Measurements from ENCODE around the gene NTNG2.

The NTNG2 gene

DNA sequence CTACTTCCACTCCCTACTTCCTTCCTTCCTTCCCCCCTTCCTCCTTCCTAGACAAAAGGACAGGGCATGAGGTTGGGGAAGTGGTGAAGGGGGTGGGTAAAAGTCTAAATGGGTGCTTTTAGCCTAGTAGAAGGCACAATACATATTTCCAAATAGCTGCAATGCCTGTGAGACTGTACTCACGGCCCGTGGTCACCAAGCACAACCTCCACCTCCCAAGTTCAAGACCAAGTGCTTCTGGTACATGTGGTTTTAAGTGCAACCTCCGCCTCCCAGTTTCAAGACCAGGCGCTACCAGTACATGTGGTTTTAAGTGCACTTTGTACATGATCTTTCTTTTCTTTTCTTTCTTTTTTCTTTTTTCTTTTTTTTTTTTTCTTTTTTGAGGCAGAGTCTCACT, 14.5 kb upstream of the NTNG2 start:
- no peak for DNase-seq

DNA sequence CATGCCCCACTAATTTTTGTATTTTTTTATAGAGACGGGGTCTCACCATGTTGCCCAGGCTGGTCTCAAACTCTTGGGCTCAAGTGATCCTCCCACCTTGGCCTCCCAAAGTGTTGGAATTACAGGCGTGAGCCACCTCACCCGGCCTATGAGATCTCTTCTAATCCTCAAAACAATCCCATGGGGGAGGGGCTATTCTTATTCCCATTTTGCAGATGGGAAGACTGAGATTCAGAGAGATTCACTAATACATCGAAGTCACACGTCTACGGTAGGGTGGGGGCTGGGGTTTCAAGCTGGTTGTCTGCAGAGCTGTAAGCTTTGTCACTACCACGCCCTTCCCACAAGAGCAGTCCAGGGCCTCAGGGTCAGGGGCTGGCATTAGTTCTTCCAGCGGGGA, 14.0 kb upstream of the NTNG2 start:
- DNase-seq, result no peak

DNA sequence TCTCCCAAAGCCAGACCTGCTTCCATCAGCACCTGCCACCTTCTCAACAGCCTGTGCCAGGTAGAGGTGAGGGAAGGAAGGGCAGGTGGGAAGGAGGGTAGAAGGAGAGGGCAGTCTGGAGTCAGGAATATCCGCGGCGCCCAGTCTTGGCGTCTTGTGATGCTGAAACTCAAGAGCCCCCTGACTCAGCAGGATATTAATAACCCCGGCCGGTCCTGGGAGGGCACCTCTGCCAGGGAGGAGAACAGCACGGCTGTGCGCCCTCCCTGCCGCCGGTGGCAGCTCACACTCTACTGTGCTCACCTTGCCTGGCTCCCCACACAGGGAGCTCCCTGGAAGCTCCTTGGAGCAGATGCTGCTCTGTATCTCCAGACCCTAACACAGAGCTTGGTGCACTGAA, 11.6 kb upstream of the NTNG2 start:
- no peak for DNase-seq

DNA sequence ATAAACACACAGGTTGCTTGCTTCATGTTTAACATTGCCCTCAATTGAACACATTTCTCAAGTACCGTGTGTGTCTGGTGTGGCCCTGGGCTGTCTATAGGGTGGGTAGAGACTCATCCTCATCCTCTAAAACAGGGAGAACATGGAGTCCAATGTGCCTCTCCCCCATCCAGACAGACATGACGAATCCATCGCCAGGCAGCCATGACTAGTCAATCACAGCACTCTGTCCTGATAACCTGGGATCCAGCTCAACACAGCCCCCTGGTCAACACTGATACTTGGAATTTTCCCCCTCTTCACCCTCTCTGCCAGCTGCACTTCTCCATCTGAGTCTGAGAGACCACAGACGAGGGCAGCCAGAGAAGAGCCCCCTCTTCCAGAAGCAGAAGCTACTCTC, 10.7 kb upstream of the NTNG2 start:
- no peak for DNase-seq

DNA sequence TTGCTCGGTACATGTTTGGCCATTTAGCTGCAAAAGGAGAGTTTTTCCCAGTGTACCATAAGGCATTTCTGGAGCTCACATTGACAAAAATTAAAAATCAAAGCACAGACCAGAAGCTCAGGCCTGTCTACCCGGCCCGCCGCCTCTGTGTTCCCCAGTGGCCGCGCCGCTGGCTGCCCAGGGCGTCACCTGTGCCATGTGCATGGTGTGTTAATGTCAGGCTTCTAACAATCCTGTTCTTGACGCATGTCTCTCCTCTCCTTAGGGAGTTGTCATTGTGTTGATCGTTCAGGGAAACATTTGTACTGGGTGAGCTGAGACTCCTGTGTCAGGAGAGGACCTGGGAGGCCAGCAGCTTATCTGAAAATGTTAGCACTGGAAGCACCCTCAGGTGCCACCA, 9.6 kb upstream of the NTNG2 start:
- DNase-seq, result no peak

DNA sequence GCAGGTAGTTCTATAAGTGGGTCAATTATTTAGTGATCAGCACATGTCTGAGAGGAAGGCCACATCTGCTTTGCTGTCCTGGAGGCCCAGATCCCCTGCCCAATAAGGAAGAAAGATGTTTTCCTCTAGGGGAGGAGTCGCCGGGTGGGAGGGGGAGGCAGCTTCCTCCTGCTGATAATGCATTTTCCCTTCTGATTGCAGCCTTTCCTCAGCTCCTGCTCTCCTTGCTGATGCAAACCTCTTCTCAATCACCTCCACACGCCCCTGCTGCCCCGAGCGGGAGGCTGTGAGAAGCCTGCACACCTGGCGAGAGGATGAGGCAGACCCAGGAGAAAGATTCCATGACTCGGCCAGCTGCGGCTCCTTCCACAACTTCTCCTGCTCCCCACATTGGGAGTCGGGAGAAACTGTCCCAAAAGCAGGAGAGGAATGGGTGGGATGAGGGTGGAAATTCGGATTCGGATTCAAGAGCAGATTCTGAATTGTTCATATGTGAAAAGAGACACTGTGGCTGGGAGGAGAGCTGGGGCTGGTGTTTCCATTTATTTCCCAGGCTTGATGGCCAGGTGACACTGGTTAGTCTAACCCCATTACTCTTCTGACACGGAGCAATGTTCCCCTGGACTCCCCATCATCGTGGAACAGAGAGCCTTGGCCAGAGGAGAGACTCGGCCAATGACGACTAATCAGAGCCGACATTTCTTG, 6.8 kb upstream of the NTNG2 start:
- DNase-seq, result no peak

DNA sequence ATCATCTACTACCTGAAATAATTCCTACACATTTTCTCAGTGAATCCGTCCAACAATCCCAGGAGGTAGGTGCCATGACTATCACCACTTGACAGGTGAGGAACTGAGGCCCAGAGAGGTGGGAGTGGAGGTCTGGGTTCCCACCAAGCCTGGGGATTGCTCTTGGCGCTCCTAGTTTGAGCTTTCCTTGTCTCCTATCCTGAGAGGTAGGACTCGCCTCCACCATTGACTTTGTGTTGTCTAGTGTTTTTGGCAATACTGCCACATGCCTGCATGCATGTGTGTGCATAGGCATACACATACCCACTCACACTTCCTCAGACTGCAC, 6.3 kb upstream of the NTNG2 start:
- no peak for DNase-seq

DNA sequence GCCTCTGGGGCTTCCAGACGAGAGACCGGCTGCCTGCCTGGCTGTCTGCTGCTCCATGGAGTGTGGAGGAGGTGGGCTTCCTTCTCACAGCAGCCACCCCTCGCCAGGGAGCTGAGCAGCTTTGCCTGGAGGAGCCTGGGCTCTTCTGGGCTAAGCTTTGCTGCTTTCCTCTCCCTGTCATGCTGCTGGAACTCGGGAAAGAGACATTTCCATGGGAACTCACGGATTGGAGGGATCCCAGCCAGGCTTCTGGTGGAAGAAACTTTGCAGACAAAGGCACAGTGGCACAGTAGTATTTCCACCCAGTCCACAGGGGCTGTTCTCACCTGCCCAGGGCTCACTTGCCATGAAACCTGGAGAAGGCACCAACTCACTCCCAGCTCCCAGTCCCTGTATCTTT, 5.6 kb upstream of the NTNG2 start:
- no peak for DNase-seq

DNA sequence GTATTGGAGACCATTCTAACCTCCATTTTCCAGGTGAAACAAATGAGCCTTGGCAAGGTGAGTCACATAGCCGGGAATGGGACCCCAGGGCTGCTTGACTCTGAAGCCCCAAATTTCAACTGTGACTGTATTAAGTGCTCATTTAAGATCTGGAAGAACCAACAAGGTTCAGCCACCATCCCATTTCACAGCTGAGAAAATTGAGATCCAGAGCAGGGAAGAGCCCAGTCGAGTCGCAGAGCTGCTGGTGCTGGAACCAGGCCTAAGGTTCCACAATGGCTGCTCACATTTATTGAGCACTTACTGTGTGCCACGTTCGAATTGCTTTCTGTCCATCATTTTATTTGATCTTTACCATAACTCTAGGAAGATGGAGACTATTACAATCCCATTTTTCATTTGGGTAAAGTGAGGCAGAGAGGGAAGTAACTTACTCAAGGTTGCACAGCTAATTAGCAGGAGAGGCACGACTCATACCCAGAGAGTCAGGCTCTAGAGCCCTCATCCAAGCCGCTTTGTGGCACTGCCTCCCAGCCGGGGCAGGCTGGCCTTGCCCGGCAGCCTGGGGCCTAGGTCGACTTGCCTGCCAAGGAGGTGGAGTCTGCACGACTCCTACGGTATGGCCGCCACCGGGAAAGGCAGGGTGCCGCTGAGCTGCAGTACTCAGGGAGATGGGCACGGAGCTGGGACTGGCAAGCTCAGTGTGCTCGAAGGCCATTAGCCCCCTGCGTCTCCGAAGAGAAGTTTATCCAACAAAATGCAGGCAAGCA, 4.3 kb upstream of the NTNG2 start:
- DNase-seq, result no peak

DNA sequence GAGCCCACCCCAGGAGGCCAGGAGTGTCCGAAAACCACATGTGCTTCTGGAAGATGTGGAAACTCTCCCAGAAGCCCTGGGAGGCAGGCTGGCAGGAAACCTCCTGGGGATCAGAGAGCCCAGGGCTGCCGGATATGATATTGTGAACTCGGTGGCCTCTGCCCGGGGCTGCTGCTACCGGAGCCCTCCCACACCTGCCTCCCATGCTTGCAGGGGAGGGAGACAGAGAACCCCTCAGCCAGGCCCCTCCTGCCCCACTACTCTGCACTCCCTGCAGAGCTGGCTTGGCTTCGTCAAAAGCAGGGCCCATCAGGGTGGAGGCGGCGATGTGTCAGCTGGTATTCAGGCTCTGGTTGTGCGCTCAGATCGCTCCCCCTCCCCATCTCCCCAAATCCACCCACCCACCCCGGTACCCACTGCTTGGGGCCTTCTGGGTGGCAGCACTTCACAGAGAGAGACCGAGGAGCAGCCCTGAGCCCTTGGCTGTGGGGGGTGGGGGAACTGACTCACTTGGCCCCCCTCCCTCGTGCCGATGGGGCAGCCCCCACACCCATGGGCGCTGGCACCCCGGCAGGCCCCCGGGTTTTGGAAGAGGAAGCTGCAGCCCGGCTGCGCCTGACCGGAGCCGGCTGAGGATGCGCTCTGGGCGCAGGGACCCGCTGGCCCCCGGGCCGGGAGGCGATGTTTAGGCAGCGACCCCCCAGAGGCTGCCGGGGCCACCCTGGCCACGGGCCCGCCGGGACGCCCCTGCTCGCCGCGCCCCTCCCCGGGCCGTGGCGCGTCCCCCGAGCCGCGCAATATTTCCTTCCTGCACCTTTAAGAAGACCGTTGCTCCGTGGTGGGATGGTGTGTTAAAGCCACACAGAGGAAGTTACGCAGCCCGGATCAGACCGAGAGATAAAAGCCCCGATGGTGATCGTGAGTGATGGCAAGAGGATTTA, 786 bp upstream of the NTNG2 start:
- peak; percentile 50 for DNase-seq

DNA sequence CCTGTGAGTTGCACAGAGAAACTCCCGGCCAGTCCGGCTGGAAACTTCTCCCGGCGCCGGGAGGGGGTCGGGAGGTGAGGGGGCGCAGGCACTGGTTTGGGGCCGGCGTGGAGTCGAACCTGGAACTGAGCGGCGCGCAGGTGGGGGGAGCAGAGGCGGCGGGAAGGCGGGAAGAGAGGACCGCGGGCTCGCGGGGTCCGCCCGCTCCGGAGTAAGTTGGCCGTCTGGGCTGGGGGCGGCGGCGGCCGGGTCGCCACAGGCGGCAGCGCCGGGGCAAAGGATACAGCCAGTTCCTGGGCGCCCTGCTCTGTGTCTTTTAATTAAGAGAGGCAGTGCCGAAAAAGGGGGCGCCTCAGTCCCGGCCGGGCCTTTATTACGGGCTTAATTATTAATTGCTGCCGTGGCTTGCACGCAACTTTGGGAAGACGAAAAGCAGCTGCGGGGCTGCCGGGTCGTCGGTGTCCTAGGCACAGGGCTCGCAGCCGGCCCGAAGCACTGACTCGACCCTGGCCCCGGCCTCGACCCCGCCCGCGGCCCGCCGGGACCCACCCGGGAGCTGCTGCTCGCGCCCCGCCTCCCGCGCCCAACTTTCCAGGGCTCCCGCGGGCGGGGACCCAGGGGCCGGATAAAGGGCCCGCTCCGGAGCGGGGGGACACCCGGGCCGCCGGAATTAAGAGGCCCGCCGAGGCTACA, 1.1 kb downstream of the NTNG2 start:
- no peak for DNase-seq

DNA sequence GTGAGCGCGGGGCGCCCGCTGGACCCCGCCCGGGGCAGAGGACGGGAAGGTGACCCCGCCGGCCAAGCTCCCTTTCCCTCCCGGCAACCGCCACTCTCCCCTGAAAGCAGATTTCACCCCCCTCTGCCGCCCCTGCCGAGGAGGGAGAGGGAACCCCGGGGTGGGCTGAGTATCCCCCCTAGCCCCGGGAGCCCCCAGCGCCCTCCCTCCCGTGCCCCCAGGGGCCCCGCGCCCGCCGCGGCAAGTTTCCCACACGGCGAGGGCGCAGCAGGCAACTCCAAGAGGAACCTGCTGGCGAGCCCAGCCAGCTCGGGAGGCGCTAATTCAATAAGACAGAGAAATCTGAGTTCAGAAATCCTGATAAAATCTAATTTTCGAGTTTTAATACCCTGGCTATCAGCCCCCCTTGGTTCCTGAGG, 1.6 kb downstream of the NTNG2 start:
- DNase-seq, result no peak

DNA sequence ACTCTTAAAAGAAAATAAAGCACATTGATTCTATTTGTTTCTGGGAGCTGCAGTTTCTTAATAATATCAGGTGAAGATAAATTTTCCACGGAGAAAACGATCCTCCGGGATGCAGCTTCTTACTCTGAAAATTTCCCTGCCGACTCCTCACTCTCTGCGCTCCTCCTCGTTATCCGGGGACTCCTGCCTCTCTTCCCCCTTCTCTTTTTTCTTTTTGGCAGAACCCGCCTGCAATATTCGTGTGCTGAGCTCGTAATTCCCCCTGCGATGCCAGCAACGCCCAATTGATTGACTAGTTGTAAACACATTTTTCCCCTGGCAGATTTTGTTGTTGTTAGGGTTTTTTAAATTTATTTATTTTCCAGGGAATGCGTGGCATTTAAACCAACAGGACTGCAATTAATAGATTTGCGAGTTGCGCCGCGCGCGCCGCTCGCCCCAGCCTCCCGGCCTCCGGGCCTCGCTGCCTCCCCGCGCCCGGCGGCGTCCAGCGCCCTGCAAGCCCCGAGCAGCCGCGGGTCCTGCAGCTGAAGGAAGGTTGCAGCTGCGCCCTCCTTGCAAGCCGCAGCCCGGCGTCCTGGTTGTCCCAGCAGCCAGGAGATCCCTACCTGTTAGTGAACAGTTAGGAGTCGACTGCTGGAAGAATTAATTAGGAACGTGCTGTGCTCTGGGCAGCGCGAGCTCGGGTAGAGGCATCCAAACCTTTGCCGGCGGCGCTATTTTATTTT, 2.2 kb downstream of the NTNG2 start:
- DNase-seq, result no peak

DNA sequence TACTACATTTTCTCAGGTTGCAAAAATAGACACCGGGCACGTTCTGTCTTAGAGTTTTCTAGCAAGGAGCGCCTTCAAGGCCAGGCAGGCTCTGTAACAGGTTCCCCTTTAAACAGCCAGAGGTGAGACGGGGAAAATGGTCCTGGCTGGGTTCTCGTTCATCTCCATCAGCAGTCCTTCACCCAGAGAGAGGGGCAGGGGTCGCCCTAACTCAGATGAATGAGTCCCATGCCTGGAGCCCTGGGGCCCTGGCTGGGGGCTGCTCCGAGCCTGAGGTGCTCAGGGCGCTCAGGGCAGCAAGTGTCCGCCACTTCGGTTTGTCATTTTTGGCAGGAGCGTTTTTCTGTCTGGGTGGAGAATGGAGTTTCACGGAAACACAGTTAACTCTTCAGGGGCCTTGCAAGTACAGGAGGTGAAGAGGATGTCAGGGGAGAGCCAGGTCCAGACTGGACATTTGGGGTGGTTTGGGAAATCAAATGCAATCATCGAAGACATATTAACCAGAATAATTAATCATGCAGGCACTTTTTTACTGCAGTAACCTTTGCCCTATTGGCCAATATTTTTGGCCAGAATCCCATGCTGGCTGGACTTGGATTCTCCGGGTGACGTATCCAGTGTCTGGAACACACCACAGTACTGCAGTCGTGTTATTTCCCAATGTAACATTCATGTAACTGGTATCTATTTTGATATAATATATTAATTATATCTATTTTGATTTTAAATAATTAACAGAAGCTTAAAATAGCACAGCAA, 2.9 kb downstream of the NTNG2 start:
- no peak for DNase-seq

DNA sequence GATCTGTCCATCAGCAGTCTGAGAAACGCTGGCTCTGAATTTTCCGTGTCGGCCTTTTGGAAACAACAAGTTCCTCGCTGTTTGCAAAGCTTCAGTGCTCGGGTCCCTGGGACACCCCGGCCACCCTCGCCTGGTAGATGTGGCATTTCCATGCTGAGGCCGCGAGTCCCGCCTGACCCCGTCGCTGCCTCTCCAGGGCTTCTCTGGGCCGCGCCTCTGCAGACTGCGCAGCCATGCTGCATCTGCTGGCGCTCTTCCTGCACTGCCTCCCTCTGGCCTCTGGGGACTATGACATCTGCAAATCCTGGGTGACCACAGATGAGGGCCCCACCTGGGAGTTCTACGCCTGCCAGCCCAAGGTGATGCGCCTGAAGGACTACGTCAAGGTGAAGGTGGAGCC, 4.7 kb downstream of the NTNG2 start:
- no peak for DNase-seq

DNA sequence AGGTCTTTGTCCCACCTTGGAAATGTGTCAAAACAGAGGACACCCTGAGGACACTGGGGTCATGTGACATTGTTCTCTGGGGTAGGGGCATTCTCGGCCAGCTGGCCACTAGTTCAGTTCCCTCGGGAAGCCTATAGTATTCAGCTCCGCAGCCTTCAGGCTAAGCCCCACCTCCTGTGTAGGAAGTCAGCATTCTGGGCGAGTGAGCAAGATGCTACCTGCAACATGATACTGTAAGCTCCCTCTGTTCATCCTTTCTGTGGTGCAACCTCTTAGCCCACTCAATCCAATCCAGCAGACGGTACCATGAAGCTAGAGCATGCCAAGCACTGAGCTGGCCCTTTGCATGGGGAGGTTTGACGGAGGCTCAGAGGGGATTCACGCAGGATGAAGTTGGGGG, 5.3 kb downstream of the NTNG2 start:
- DNase-seq, result no peak

DNA sequence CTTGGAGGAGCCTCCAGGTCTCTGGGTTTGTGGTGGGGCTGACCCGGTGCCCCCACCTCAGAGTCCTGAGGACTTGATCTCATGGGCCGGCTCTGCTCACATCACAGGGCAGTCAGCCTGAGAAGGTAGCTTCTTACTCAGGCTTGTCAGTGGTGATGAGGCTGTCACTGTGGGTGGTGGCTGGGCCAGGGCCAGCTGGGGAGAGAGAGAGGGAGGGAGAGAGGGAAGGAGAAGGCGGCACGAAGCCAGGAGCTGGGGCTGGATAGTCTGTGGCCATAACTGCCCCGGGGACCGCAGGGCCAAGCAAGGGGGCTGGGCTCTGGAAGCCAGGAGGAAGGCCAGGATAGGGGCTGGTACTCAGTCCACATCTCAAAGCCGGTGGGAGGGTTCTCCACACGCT, 6.5 kb downstream of the NTNG2 start:
- peak; percentile 60 for DNase-seq

DNA sequence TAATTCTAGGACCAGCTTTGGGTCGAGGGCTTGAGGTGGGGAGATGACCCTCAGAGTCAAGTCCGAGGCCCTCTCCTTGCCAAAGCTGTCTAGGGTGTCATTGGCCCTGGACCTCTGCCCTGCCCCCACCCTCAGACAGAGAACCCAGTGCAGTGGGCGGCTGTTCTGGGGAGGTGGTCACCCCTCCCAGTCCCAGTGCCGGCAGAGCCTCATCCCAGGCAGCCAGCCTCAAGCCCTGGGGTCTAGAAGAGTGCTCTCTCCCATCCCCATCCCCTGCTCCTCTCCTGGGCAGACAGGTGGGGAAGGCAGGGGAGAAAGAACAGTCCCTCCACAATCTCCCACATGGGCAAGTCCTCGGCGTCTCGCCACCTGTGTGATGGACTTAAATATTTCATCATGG, 7.0 kb downstream of the NTNG2 start:
- no peak for DNase-seq

DNA sequence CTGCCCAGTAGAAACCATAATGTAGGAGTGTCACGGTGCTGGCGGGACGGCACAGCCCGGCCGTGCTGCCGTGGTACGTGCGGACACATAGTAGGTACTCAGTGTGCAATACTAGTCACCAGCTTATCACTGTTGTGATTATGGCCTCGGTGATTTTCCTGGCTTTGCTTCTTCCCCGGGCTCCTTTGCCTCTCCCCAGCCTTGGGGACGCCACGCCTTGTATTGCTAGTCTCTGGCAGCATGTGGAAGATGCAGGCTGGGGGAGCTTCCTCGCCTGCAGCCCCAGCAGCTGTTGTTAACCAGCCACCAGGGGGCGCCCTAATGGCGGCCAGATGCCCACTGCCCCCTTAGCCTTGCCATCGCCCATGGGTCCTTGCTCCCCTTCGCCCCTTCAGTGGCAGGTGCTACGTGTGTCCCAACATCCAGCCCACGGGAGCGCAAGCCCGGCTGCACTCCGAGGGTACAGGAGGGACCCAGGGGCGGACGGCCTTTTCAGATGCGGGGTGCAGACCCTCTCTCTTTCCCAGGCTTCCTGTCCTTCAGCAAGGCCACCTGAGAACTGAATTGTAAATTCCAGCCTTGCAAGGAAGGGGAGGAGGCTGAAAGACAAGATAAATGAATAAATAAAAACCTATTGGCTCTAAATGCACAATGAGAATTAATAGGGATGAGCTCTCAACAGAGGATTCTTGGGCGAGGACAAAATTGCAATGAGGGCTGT, 8.0 kb downstream of the NTNG2 start:
- DNase-seq, result no peak

DNA sequence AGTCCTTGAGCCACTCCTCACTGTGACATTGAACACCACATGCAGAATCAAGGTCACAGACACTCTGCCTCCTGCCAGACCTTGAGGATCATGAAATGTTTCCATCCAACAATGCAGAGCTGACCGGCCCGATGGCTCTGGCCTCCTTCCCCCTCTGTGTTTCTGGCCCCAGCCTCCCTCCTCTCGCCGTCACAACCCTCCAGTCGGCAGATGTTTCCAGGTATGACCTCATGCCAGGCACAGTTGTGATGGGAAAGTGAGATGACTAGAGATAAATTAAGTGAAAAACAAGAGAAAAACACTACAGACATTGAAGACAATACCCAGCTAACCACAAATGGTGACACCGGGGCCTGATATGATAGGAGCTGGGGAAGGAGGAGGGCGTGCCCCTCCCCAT, 9.8 kb downstream of the NTNG2 start:
- no peak for DNase-seq

DNA sequence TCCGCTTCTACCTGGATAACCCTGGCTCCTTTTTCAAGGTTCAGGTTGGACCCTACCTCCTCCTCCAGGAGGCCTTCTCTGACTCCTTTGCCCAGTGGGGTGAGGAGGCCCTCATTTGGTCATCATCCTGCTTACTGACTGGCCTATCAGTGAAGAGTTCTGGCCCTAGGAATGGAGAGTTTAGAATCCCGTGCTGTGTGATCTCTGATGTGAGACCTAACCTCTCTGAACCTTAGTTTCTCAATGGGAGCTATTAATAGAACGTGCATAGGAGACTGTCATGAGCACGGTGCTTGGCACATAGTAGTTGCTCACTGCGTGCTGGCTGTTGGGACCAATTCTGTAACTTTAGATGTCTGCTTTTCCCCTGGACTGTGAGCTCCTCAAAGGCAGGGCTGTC, 10.3 kb downstream of the NTNG2 start:
- DNase-seq, result no peak

All from femur (tissue), 1 donor.